Kidney epithelial cell (primary cell): ENCODE measurements around the gene DOCK10. TPM values are rescaled to one million over a fixed set of nuclear protein-coding genes. Genes with fewer than 3 reads are reported as not detected.

Source experiments
- DNase-seq: peaks from one replicate; pipeline ENCODE4 v3.0.0-alpha.2; 2010; ENCODE audit warnings: low read depth
- H3K27me3 ChIP-seq: 2 replicates; pipeline ENCODE4 v1.6.0; 2011; ENCODE audit warnings: low read length; ENCODE audit not compliant: control insufficient read depth, insufficient read depth
- H3K36me3 ChIP-seq: 2 replicates; pipeline ENCODE4 v1.5.1; 2011; ENCODE audit warnings: low read length; ENCODE audit not compliant: control insufficient read depth, insufficient read depth
- H3K4me3 ChIP-seq: 2 replicates; pipeline ENCODE4 v1.5.1; 2011; ENCODE audit warnings: low read depth, mild to moderate bottlenecking, control low read depth, low read length
- CTCF ChIP-seq: IDR thresholded peaks from 2 replicates; pipeline ENCODE4 v1.5.1; 2011; ENCODE audit warnings: mild to moderate bottlenecking, moderate library complexity, low read length, control low read depth, inconsistent platforms; ENCODE audit not compliant: insufficient read depth, poor library complexity, severe bottlenecking
- total RNA-seq: library from RNA; depleted of rRNA; stranded (reverse); fragments of >200 nt; gene quantifications from 2 replicates; pipeline ENCODE4 v1.2.3, GENCODE V29; 2015

The DOCK10 gene
- total RNA-seq, 1 donor from 2014 or later = 5.0 TPM

GRCh38 chr2:225040856-225041206 lies 1.4 kb downstream of the DOCK10 start:
- no peak for TF ChIP-seq CTCF
- H3K36me3 ChIP-seq = no peaks in the 10 kb centered on the region
- peak overlapping the region; percentile 64 for H3K4me3 ChIP-seq
- no peak for DNase-seq
- peaks cover 2% of the 10 kb centered on the region for H3K27me3 ChIP-seq

- Histone ChIP-seq H3K36me3 (no peaks in the 10 kb centered on the region), H3K27me3 (peaks cover 2% of the 10 kb centered on the region), H3K4me3 (no peak overlapping the region)
- TF ChIP-seq CTCF = no peak
- no peak for DNase-seq
These were observed 2.1 kb downstream of the DOCK10 start for GRCh38 chr2:225040142-225040541.

GRCh38 chr2:225038231-225038523 lies 4.1 kb downstream of the DOCK10 start:
- Histone ChIP-seq H3K27me3 (peaks cover 2% of the 10 kb centered on the region), H3K4me3 (no peak overlapping the region), H3K36me3 (no peaks in the 10 kb centered on the region)
- DNase-seq = no peak
- TF ChIP-seq CTCF = no peak

GRCh38 chr2:225037415-225038230 lies 4.6 kb downstream of the DOCK10 start:
- TF ChIP-seq CTCF = no peak
- DNase-seq = no peak
- H3K36me3 ChIP-seq = no peaks in the 10 kb centered on the region
- H3K27me3 ChIP-seq = no peaks in the 10 kb centered on the region
- H3K4me3 ChIP-seq = no peak overlapping the region

GRCh38 chr2:225036431-225036830 lies 5.8 kb downstream of the DOCK10 start:
- H3K4me3 ChIP-seq = no peak overlapping the region
- TF ChIP-seq CTCF = no peak
- no peaks in the 10 kb centered on the region for H3K36me3 ChIP-seq
- DNase-seq = no peak
- no peaks in the 10 kb centered on the region for H3K27me3 ChIP-seq
